ENCODE measurements around the gene NTNG2. TPM values are rescaled to one million over a fixed set of nuclear protein-coding genes. Genes with fewer than 3 reads are reported as not detected.

Gene NTNG2
- total RNA-seq, 2 donors from 2014 or later, result 0.59 to 1.3 TPM

GRCh38 chr9:132147331-132147730 lies 14.5 kb upstream of the NTNG2 start:
- Histone ChIP-seq H3K9me3 (no peaks in the 10 kb centered on the region), H3K27ac (no peak overlapping the region), H3K36me3 (no peaks in the 10 kb centered on the region), H3K27me3 (no peaks in the 10 kb centered on the region), H3K4me3 (no peak overlapping the region), H3K4me1 (no peaks in the 10 kb centered on the region), H3K9ac (ENCODE audit: low read depth in 2 of 2, low read length in 2 of 2) (no peak overlapping the region)
- DNase-seq, result no peak
- no peak for TF ChIP-seq CTCF (IDR thresholded peaks at IDR 0.05)
- intact Hi-C loops (cut with DNase I), result no loop called here

- no peak overlapping the region for H3K27ac ChIP-seq
- H3K9me3 ChIP-seq, result no peaks in the 10 kb centered on the region
- no peak for DNase-seq
- H3K4me3 ChIP-seq, result no peak overlapping the region
- no peaks in the 10 kb centered on the region for H3K4me1 ChIP-seq
- no peaks in the 10 kb centered on the region for H3K36me3 ChIP-seq
- H3K9ac ChIP-seq (ENCODE audit: low read depth in 2 of 2, low read length in 2 of 2), result no peak overlapping the region
- no peaks in the 10 kb centered on the region for H3K27me3 ChIP-seq
- intact Hi-C loops (cut with DNase I), result no loop called here
- TF ChIP-seq CTCF (IDR thresholded peaks at IDR 0.05), result no peak
Measured at GRCh38 chr9:132147839-132148238, 14.0 kb upstream of the NTNG2 start.

- no peaks in the 10 kb centered on the region for H3K27me3 ChIP-seq
- no peak for TF ChIP-seq CTCF (IDR thresholded peaks at IDR 0.05)
- no peak overlapping the region for H3K9ac ChIP-seq (ENCODE audit: low read depth in 2 of 2, low read length in 2 of 2)
- no peak overlapping the region for H3K27ac ChIP-seq
- DNase-seq, result no peak
- no peak overlapping the region for H3K4me3 ChIP-seq
- H3K4me1 ChIP-seq, result no peaks in the 10 kb centered on the region
- H3K9me3 ChIP-seq, result no peaks in the 10 kb centered on the region
- no peaks in the 10 kb centered on the region for H3K36me3 ChIP-seq
- intact Hi-C loops (cut with DNase I), result no loop called here
Measured at GRCh38 chr9:132150256-132150655, 11.6 kb upstream of the NTNG2 start.

GRCh38 chr9:132151118-132151517 lies 10.7 kb upstream of the NTNG2 start:
- intact Hi-C loops (cut with DNase I), result no loop called here
- Histone ChIP-seq H3K9ac (ENCODE audit: low read depth in 2 of 2, low read length in 2 of 2) (no peak overlapping the region), H3K4me3 (no peak overlapping the region), H3K36me3 (no peaks in the 10 kb centered on the region), H3K4me1 (no peaks in the 10 kb centered on the region), H3K27me3 (no peaks in the 10 kb centered on the region), H3K27ac (no peak overlapping the region), H3K9me3 (no peaks in the 10 kb centered on the region)
- DNase-seq, result no peak
- TF ChIP-seq CTCF (IDR thresholded peaks at IDR 0.05), result no peak

GRCh38 chr9:132152231-132152630 lies 9.6 kb upstream of the NTNG2 start:
- no peak overlapping the region for H3K27ac ChIP-seq
- no peak for DNase-seq
- H3K9ac ChIP-seq (ENCODE audit: low read depth in 2 of 2, low read length in 2 of 2), result no peak overlapping the region
- H3K36me3 ChIP-seq, result no peaks in the 10 kb centered on the region
- intact Hi-C loops (cut with DNase I), result no loop called here
- H3K4me3 ChIP-seq, result no peak overlapping the region
- no peak for TF ChIP-seq CTCF (IDR thresholded peaks at IDR 0.05)
- no peaks in the 10 kb centered on the region for H3K9me3 ChIP-seq
- no peaks in the 10 kb centered on the region for H3K4me1 ChIP-seq
- H3K27me3 ChIP-seq, result no peaks in the 10 kb centered on the region
